Body of pancreas (tissue), 4 donors: ENCODE data around the gene ZNF747. TPM values are rescaled to one million over a fixed set of nuclear protein-coding genes. Genes with fewer than 3 reads are reported as not detected.

ENCODE experiments used
- ATAC-seq: fragments of 150-250 bp; one replicate; pipeline ENCODE4 v1.9.1; 2016
- DNase-seq, 4 donors: peaks; one replicate each; pipeline ENCODE4 v3.0.0-alpha.2; 2019
- H3K27ac ChIP-seq, 4 donors: fragments of 200-600 bp; sonication (generic); 1 replicate in 3 of 4; 2 replicates in 1 of 4; pipeline versions ENCODE4 v1.5.1 to v1.6.1; 2016 to 2019; ENCODE audit warnings: mild to moderate bottlenecking in 1 of 4, mixed read lengths in 1 of 4, moderate library complexity in 1 of 4
- H3K27me3 ChIP-seq, 2 donors: fragments of 200-600 bp; sonication (generic); one replicate each; pipeline ENCODE4 v1.6.0; 2016; ENCODE audit warnings: mild to moderate bottlenecking in 1 of 2
- H3K36me3 ChIP-seq, 2 donors: fragments of 200-600 bp; sonication (generic); replicated peaks in 1 of 2; 2 replicates each; pipeline ENCODE4 v1.5.1; 2016; ENCODE audit warnings: low read depth in 2 of 2; ENCODE audit not compliant: insufficient read depth in 1 of 2
- H3K4me1 ChIP-seq: fragments of 200-600 bp; sonication (generic); one replicate; pipeline ENCODE4 v1.6.0; 2016
- H3K4me3 ChIP-seq, 2 donors: fragments of 200-600 bp; sonication (generic); 1 replicate in 1 of 2; 2 replicates in 1 of 2; pipeline ENCODE4 v1.5.1; 2016 to 2019
- H3K9me3 ChIP-seq, 3 donors: fragments of 200-600 bp; sonication (generic); 1 replicate in 2 of 3; 2 replicates in 1 of 3; pipeline ENCODE4 v1.5.1; 2016
- POLR2A ChIP-seq, 3 donors: fragments of 450-650 bp; IDR thresholded peaks; one replicate each; pipeline ENCODE4 v1.6.1; 2016; ENCODE audit warnings: antibody characterized with exemption in 3 of 3, mild to moderate bottlenecking in 2 of 3
- WGBS, 2 donors: methylation state at CpG; one replicate each; pipeline ENCODE4 v1.1.5; 2017; 5-methylcytosine and 5-hydroxymethylcytosine counted together
- intact Hi-C: fragments of 100-400 bp; cut with DNase I; formaldehyde crosslinking; loops from one replicate; pipeline ENCODE4 v1.15.1; 2023
- total RNA-seq, 2 donors: library from RNA; depleted of rRNA; stranded (reverse); fragments of >200 nt; gene quantifications; one replicate each; pipeline ENCODE4 v1.1.0, GENCODE V29; 2016
- TF ChIP-seq, protein P1 (sequence below), 7 experiments: fragments of 450-650 bp in 4 of 7; fragments of 200-600 bp in 3 of 7; sonication (generic) in 3 of 7; IDR thresholded peaks; one replicate each; pipeline ENCODE4 v1.5.1; 2016 to 2019; ENCODE audit warnings: antibody characterized with exemption in 7 of 7

The ZNF747 gene
- total RNA-seq, 2 donors from 2014 or later: 10.2 to 11.4 TPM

DNA sequence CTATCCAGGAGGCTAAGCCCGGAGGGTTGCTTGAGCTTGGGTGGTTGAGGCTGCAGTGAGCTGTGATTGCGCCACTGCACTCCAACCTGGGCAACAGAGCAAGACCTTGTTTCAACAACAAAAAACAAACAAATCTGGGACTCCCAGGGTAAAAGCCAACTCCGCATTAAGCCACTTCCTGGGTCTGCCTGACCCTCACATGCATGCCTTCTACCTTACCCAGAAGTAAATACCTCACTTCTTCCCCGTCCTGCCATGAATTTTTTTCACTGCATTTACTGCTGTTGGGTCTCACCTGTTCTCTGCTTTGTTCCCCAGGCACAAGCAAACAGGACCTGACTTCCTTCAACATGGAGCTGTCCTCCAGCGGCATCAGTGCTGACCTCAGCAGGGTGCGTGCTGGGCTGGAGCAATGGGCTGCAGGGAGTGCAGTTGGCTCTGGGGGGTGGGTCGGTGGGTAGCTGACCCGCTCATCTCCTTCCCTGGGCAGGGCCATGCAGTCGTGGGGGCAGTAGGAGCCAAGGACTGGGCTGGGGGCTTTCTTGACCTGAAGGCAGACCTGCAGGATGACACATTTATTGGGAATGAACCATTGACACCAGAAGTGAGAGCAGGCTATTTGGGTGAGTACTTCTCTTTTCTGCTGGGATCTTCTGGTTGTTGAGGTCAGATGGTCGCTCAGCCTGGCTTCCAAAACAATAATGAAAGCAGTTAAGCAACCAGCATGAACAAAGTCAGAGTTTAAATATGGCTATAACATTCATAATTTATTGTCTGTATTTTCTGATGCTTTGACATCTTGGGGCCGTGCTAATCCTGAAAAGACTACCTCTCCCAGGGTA lies 45.7 kb downstream of the ZNF747 start:
- Histone ChIP-seq H3K9me3 (no peaks in the 10 kb centered on the region), H3K27me3 (no peaks in the 10 kb centered on the region), H3K4me3 (no peak overlapping the region), H3K36me3 (no peaks in the 10 kb centered on the region), H3K27ac (no peak overlapping the region), H3K4me1 (no peaks in the 10 kb centered on the region)
- DNase-seq: peak in 1 of 4 donors; percentile 3
- intact Hi-C loops: no loop called here
- no peak for TF ChIP-seq POLR2A (IDR thresholded peaks at IDR 0.05)
- TF ChIP-seq, protein P1, sequence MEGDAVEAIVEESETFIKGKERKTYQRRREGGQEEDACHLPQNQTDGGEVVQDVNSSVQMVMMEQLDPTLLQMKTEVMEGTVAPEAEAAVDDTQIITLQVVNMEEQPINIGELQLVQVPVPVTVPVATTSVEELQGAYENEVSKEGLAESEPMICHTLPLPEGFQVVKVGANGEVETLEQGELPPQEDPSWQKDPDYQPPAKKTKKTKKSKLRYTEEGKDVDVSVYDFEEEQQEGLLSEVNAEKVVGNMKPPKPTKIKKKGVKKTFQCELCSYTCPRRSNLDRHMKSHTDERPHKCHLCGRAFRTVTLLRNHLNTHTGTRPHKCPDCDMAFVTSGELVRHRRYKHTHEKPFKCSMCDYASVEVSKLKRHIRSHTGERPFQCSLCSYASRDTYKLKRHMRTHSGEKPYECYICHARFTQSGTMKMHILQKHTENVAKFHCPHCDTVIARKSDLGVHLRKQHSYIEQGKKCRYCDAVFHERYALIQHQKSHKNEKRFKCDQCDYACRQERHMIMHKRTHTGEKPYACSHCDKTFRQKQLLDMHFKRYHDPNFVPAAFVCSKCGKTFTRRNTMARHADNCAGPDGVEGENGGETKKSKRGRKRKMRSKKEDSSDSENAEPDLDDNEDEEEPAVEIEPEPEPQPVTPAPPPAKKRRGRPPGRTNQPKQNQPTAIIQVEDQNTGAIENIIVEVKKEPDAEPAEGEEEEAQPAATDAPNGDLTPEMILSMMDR (IDR thresholded peaks at IDR 0.05): no peak
- 60 to 68% methylated on average over 11 of the region's 11 CpGs for WGBS, 2 donors
- no peak for ATAC-seq

DNA sequence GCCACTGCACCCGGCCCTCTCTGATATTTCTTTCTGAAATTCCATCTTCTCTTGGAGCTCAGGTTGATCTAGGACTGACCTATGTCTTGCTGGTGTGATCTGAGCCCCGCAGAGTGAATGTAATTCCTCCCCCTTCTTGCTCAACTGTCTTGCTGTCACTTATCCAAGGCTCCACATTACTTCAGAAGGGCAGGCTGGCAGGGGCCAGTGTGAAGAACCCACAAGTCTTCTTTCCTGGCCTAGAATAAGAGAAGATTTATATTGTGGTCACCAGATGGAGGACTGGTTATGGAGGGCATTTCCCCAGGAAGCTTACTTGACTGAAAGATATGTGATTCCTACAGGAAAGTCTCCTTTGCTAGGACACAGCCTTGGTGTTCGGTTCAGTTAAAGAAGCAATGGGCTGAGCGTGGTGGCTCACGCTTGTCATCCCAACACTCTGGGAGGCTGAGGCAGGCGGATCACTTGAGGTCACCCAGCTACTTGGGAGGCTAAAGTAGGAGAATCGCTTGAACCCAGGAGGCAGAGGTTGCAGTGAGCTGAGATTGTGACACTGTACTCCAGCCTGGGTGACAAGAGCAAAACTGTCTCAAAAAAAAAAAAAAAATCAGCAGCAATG lies 48.7 kb downstream of the ZNF747 start:
- no peak for DNase-seq
- 84 to 85% methylated on average over 7 of the region's 7 CpGs for WGBS, 2 donors
- no peaks in the 10 kb centered on the region for H3K36me3 ChIP-seq
- H3K27me3 ChIP-seq: no peaks in the 10 kb centered on the region
- no peaks in the 10 kb centered on the region for H3K9me3 ChIP-seq
- no peaks in the 10 kb centered on the region for H3K4me1 ChIP-seq
- TF ChIP-seq POLR2A (IDR thresholded peaks at IDR 0.05): no peak
- TF ChIP-seq, protein P1 (IDR thresholded peaks at IDR 0.05): no peak
- intact Hi-C loops: no loop called here
- H3K4me3 ChIP-seq: no peak overlapping the region
- no peak overlapping the region for H3K27ac ChIP-seq
- ATAC-seq: no peak

DNA sequence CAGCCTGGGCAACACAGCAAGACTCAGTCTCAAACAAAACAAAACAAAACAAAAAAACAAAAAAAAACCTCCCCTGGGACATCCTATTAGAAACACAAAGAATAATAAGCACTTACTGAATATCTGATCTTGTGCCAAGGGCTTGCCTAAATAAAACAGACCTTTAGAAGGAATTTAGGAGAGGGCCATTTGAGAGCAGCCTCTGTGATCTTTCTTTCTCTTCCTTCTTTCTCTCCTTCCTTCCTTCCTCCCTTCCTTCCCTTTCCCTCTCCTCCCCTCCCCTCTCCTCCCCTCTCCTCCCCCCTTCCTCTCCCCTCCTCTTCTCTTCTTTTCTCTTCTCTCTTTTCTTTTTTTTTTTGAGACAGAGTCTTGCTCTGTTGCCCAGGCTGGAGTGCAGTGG lies 49.8 kb downstream of the ZNF747 start:
- ATAC-seq: no peak
- no peak overlapping the region for H3K27ac ChIP-seq
- H3K27me3 ChIP-seq: no peaks in the 10 kb centered on the region
- H3K4me1 ChIP-seq: no peaks in the 10 kb centered on the region
- H3K9me3 ChIP-seq: no peaks in the 10 kb centered on the region
- no peak for DNase-seq
- intact Hi-C loops: no loop called here
- no peak overlapping the region for H3K4me3 ChIP-seq
- TF ChIP-seq, protein P1 (IDR thresholded peaks at IDR 0.05): no peak
- TF ChIP-seq POLR2A (IDR thresholded peaks at IDR 0.05): no peak
- H3K36me3 ChIP-seq: no peaks in the 10 kb centered on the region

DNA sequence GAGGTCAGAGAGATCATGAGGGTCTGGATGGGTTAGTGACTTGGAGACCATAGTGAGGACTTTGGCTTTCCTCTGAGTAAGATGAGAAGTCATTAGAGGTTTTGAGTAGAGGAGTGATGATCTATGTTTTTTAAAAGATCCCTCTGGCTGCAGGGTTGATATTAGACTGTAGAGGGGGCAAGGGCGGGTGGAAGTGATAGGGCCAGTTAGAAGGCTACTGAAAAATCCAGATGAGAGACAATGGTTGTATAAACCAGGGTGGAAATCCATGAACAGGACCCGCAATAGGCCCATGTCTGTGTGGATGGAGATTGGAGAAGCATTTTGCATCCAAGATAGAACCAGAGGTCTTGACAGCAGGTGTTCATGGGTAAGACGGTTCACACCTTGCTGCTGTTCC lies 52.3 kb downstream of the ZNF747 start:
- WGBS, 2 donors: 76 to 87% methylated on average over 3 of the region's 3 CpGs
- intact Hi-C loops: no loop called here
- ATAC-seq: no peak

More for the DNA sequence above, 52.3 kb downstream of the ZNF747 start:
- H3K27ac ChIP-seq: no peak overlapping the region
- H3K4me3 ChIP-seq: no peak overlapping the region
- DNase-seq: no peak
- H3K4me1 ChIP-seq: no peaks in the 10 kb centered on the region
- TF ChIP-seq POLR2A (IDR thresholded peaks at IDR 0.05): no peak
- TF ChIP-seq, protein P1 (IDR thresholded peaks at IDR 0.05): no peak
- no peaks in the 10 kb centered on the region for H3K27me3 ChIP-seq
- H3K9me3 ChIP-seq: no peaks in the 10 kb centered on the region
- H3K36me3 ChIP-seq: no peaks in the 10 kb centered on the region
